ENCODE data around the gene PDS5B. TPM values are rescaled to one million over a fixed set of nuclear protein-coding genes. Genes with fewer than 3 reads are reported as not detected.

PDS5B gene
- total RNA-seq, 1 donor: 44.9 TPM

DNA sequence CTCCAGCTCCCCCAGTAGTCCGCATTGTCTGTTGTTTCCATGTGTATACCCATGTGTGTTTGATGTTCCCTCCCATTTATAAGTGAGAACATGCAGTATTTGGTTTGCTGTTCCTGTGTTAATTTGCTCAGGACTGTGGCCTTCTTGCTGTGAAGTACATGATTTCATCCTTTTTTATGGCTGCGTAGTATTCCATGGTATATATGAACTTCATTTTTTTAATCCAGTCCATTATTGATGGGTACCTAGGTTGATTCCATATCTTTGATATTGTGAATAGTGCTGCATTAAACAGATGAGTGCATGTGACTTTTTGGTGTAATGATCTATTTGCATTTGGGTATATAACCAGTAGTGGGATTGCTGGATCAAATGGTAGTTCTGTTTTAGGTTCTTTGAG lies 175.2 kb downstream of the PDS5B start:
- DNase-seq (ENCODE audit: low read depth): no peak
- no peak overlapping the region for H3K4me3 ChIP-seq (ENCODE audit: low read depth, low read length)
- TF ChIP-seq CTCF (IDR thresholded peaks at IDR 0.05; ENCODE audit: insufficient read depth, low read depth, low read length): no peak

DNA sequence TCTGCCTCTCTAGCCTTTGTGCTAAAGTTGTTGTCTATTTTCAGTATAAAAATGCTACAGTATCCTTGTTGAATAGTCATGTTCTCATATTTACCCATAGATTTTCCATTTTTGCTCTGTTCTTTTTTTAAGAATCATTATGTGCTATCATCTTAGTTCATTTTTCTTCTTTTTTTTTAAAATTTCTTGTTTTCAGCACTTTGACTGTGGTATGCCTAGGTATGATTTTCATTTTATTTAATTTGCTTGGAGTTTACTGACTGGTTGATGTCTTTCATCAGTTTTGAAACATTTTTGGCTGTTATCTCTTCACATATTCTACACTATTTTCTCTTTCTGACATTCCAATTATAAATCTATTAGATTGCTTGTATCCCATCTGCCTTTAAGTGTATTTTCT lies 192.9 kb downstream of the PDS5B start:
- no peak overlapping the region for H3K4me3 ChIP-seq (ENCODE audit: low read depth, low read length)
- no peak for TF ChIP-seq CTCF (IDR thresholded peaks at IDR 0.05; ENCODE audit: insufficient read depth, low read depth, low read length)
- DNase-seq (ENCODE audit: low read depth): no peak

DNA sequence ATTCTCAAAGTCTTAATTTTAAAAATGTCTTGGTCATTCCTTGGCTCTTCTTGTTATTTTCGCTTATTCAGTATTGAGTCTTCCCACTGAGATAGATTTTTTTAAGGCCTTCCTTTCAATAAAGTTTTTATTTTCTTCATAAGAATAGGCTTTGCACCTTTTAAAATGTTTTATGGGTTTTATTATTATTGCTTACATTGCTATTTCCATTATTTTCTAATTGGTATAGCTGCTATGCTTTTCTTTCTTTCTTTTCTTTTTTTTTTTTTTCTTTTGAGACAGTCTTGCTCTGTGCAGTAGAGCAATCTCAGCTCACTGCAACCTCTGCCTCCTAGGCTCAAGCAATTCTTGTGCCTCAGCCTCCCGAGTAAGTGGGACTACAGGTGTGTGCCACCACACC lies 195.7 kb downstream of the PDS5B start:
- H3K4me3 ChIP-seq (ENCODE audit: low read depth, low read length): no peak overlapping the region
- no peak for TF ChIP-seq CTCF (IDR thresholded peaks at IDR 0.05; ENCODE audit: insufficient read depth, low read depth, low read length)
- DNase-seq (ENCODE audit: low read depth): no peak

DNA sequence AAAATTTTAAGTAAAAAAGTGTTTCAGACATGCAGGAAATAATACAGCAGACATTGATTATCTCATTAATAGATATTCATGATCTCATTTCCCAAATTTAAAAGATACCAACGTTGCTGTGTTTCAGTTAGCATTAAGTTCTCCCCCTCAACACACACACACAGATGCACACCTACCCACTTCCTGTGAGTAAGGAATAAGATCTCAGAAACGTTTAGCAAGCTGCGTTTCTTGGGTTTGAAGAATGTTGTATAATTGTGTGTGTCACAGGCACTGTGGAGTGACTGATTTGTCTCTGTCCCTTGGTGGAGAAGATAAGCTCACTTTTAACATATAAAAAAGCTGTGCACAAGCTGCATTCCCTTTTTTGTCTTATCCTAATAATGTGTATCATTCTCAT lies 196.8 kb downstream of the PDS5B start:
- no peak overlapping the region for H3K4me3 ChIP-seq (ENCODE audit: low read depth, low read length)
- no peak for DNase-seq (ENCODE audit: low read depth)
- no peak for TF ChIP-seq CTCF (IDR thresholded peaks at IDR 0.05; ENCODE audit: insufficient read depth, low read depth, low read length)

DNA sequence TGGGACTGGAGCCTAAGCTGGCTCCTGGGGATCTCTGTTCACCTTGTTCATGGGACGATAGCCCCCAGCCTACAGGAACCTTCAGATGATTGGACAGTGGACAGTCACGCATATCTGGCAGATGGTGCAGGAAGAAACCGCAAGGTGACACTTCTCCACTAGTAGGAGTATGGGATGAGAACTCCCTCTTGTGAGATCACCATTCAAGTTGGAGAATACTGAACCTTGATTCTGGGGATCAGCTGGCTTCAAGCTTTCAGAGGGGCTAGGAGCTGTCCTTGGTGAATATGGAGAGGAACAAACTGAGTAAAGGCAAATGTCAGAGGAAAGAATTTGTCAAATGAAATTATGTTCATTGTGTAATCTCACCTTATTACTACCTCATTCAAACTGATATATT lies 204.5 kb downstream of the PDS5B start:
- no peak for DNase-seq (ENCODE audit: low read depth)
- TF ChIP-seq CTCF (IDR thresholded peaks at IDR 0.05; ENCODE audit: insufficient read depth, low read depth, low read length): no peak
- H3K4me3 ChIP-seq (ENCODE audit: low read depth, low read length): no peak overlapping the region

GRCh38 chr13:32791545-32792172 lies 205.4 kb downstream of the PDS5B start:
- no peak overlapping the region for H3K4me3 ChIP-seq (ENCODE audit: low read depth, low read length)
- peak; percentile 31 for DNase-seq (ENCODE audit: low read depth)

More at GRCh38 chr13:32791545-32792172, 205.4 kb downstream of the PDS5B start:
- no peak for TF ChIP-seq CTCF (IDR thresholded peaks at IDR 0.05; ENCODE audit: insufficient read depth, low read depth, low read length)
